IPS DF 4.7 (cell line): ENCODE data around the gene BEGAIN.

Experiments
- DNase-seq: peaks from one replicate; pipeline ENCODE4 v3.0.0-alpha.2; 2013; ENCODE audit warnings: low spot score; ENCODE audit errors: extremely low read depth

BEGAIN gene

GRCh38 chr14:100601064-100601463 is 13.8 kb upstream of the BEGAIN start:
- DNase-seq: no peak

GRCh38 chr14:100599981-100600380 is 12.8 kb upstream of the BEGAIN start:
- no peak for DNase-seq

GRCh38 chr14:100594625-100594951 is 7.4 kb upstream of the BEGAIN start:
- DNase-seq: no peak

GRCh38 chr14:100593751-100594624 is 6.8 kb upstream of the BEGAIN start:
- DNase-seq: no peak

GRCh38 chr14:100592972-100593371 is 5.8 kb upstream of the BEGAIN start:
- no peak for DNase-seq

DNA sequence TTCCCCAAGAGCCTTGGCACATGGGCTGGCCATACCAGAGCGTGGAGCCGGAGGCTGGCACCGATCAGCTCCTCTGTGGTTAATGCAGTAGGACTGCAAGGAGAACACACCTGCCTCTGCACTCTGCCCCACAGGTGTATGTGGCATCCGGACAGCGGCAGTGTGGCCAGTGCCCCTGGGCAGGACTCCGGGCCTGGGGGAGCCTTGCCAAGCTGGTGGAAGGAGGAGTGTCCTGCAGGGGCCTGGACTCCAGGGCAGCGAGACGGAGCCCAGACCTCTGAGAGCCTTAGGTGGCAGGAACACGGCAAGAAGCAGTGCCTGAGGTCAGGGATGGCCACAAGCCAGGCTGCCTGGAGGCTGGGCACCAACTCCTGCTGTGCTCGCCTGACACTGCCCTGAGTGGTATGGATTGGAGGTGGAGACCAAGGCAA is 5.3 kb upstream of the BEGAIN start:
- no peak for DNase-seq

- no peak for DNase-seq
Observed at GRCh38 chr14:100591453-100592371, 4.5 kb upstream of the BEGAIN start.

- no peak for DNase-seq
Observed at GRCh38 chr14:100590726-100591452, 3.7 kb upstream of the BEGAIN start.

- DNase-seq: no peak
Observed at GRCh38 chr14:100589760-100590469, 2.7 kb upstream of the BEGAIN start.

GRCh38 chr14:100589071-100589759 is 2.0 kb upstream of the BEGAIN start:
- no peak for DNase-seq

GRCh38 chr14:100588671-100589070 is 1.5 kb upstream of the BEGAIN start:
- no peak for DNase-seq

DNA sequence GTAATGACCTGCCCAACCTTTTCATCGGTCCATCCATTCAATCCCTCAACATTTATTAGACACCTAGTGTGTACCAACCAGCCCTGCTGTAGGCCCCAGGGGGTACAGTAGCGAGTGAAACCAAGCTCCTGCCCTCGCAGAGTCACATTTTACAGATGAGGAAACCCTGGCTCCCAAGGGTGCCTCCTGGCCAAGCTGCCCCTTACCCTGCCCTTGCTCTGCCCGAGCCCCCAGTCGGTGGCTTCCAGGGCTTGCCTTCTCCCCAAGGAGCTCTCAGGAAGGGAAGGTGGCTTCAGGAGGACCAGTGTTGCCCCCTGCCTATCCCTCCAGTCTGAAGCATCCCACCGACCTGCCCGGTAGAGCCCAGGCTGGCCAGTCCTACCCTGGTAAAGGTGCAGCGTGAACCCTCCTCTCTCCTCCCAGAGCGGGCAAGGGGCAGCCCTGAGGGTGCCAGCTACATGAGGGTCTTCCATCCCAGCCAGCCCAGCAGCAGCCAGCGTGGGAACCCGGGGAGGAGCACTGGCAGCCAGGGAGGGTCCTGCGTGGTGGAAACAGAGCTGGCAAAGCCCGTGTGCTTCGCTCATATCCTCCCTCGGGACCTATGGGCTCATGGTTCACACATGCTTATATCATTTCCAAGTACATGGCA is 670 bp upstream of the BEGAIN start:
- DNase-seq: no peak

DNA sequence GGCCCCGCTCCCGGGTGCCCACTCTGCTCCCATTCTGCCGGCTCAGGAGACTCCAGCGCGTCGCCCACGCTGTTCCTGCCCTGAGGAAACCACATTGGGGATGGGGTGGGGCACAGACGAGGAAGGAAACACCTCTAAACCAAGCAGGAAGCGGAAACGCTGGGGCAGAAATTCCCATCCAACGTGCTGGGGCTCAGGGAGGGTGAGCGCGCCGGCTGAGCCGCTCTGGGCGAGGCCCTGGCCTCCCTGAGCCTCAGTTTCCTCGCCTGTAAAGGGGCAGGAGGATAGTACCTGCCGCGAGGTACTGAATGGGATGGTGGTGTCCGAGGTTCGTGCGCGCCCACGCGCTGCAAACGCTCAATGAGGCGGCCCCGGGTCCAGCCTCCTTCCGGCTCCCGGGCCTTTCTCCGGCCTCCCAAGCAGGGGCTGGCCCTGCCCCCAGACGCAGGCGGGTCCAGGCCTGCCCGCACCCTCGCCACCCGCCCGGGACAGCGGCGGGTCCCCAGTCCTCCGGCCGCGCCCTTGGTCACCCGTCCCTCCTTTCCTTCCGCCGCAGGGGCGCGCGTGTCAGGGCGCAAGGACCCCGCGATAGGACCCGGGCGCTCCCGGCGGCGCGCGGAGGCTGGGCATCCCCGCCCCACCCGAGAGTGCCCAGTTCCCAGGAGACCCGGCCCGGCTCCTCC is 673 bp downstream of the BEGAIN start:
- DNase-seq: no peak

GRCh38 chr14:100586153-100586402 is 1.1 kb downstream of the BEGAIN start:
- DNase-seq: no peak

GRCh38 chr14:100585448-100586152 is 1.6 kb downstream of the BEGAIN start:
- no peak for DNase-seq

DNA sequence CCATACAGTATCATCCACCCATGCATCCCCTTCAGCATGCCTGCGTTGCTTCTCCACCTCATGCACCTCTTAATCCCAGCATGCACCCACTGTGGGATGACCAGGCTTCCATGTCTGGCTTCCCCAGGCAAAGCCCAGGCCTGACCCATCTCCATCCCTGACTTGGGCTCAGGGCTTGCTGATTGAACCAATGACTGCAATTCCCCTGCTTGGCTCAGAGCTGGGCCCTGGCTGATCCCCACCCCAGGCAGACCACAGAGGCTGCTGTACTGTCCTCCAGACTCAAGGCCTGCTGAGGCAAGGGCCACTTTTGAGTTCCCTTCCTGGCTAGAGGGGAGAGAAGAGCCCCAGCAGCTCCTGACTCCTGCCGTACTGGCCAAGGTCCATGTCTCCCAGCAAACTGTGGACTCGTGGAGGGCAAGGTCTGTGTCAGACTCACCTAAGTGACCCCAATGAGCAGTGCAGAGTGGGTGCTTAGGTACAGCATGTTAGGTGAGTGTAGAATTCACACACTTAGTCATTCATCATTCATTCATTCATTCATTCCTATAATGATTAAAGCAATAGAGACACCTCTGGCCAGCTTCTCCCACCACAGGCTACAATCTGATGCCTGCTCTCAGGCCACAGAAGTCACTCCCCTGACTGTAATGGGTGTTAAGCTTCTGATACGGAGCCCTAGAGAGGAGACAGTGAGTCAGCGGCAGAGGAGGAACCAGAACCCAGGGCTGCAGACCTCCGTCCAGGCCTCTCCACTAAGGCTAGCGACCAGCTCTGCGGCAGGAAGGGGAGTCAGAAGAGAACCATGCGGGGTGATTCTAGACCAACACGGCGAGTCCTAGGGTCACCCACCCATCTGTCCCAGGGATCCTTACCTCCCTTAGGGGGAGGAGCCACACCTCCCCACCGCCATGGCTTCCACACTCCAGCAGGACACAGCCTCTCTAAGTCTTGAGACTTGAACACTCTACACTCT is 2.9 kb downstream of the BEGAIN start:
- DNase-seq: no peak

GRCh38 chr14:100583245-100583644 is 4.0 kb downstream of the BEGAIN start:
- no peak for DNase-seq
